K562 (cell line): ENCODE data around the gene RFC2. TPM values are rescaled to one million over a fixed set of nuclear protein-coding genes. Genes with fewer than 3 reads are reported as not detected.

Experiments used
- ARNT ChIP-seq, 2 experiments: fragments of 450-650 bp; IDR thresholded peaks; 2 replicates each; pipeline ENCODE4 v1.6.1; 2016; ENCODE audit warnings: mild to moderate bottlenecking in 1 of 2
- CCAR2 ChIP-seq: fragments of 200-400 bp; formaldehyde crosslinking; IDR thresholded peaks from 2 replicates; pipeline ENCODE4 v1.6.1; 2017; ENCODE audit warnings: mild to moderate bottlenecking, low read depth, low read length
- DACH1 ChIP-seq: fragments of 450-650 bp; IDR thresholded peaks from 2 replicates; pipeline ENCODE4 v1.6.1; 2018; ENCODE audit not compliant: partially characterized antibody
- KAT8 ChIP-seq: fragments of 450-650 bp; IDR thresholded peaks from 2 replicates; pipeline ENCODE4 v1.6.1; 2016; ENCODE audit warnings: low read depth, mild to moderate bottlenecking
- MED1 ChIP-seq: sonication (generic); formaldehyde crosslinking; IDR thresholded peaks from 2 replicates; pipeline ENCODE4 v1.8.1; 2023; ENCODE audit warnings: missing genetic modification reagents, borderline replicate concordance
- MEF2A ChIP-seq: IDR thresholded peaks from 2 replicates; pipeline ENCODE4 v1.6.1; 2011; ENCODE audit warnings: low read depth, mild to moderate bottlenecking, low read length, moderate library complexity; ENCODE audit not compliant: control insufficient read depth
- MXI1 ChIP-seq: IDR thresholded peaks from 2 replicates; pipeline ENCODE4 v1.6.1; 2011; ENCODE audit warnings: low read depth, mild to moderate bottlenecking, improper control_type of control experiment, low read length
- PML ChIP-seq: IDR thresholded peaks from 2 replicates; pipeline ENCODE4 v1.6.1; 2012; ENCODE audit warnings: low read length, inconsistent platforms
- SRSF1 ChIP-seq: fragments of 200-400 bp; formaldehyde crosslinking; IDR thresholded peaks from 2 replicates; pipeline ENCODE4 v1.6.1; 2017; ENCODE audit warnings: mild to moderate bottlenecking, low read depth, low read length, moderate library complexity
- ZKSCAN1 ChIP-seq: fragments of 150-350 bp; IDR thresholded peaks from 2 replicates; pipeline ENCODE4 v1.6.1; 2016; ENCODE audit warnings: low read depth, low read length
- ZNF165 ChIP-seq: fragments of 250-450 bp; sonication (Bioruptor Pico); IDR thresholded peaks from 2 replicates; pipeline ENCODE4 v1.4.0; 2020; ENCODE audit warnings: borderline replicate concordance
- ZNF316 ChIP-seq: fragments of 450-650 bp; IDR thresholded peaks from 2 replicates; pipeline ENCODE4 v1.6.1; 2016
- polyA plus RNA-seq, 8 experiments: library from polyadenylated mRNA; depleted of rRNA in 4 of 8; stranded (reverse) in 5 of 8; unstranded in 3 of 8; fragments of >200 nt; fragmentation: Nextera tagmentation in 2 of 8; fragmentation: Illumina TruSeq in 1 of 8; extraction: Ambion mirVana in 2 of 8; extraction: Trizol in 1 of 8; gene quantifications; 2 replicates each; pipeline versions ENCODE4 v1.2.1 to v1.2.3, GENCODE V29; 2011 to 2014; ENCODE audit warnings: inconsistent platforms in 1 of 8, missing spikeins in 1 of 8
- total RNA-seq, 7 experiments: library from RNA; depleted of rRNA in 6 of 7; stranded (reverse); fragments of >200 nt in 6 of 7; fragmentation: Illumina TruSeq in 2 of 7; extraction: Trizol in 2 of 7; gene quantifications; 2 replicates each; pipeline versions ENCODE4 v1.2.1 to v1.2.3, GENCODE V29; 2011 to 2021; ENCODE audit warnings: low replicate concordance in 1 of 7
- TF ChIP-seq, protein P1 (sequence below), 2 experiments: fragments of 450-650 bp in 1 of 2; IDR thresholded peaks; 2 replicates each; pipeline ENCODE4 v1.6.1; 2011 to 2017; ENCODE audit warnings: low read depth in 2 of 2, antibody characterized with exemption in 1 of 2, borderline replicate concordance in 1 of 2, low read length in 1 of 2, mild to moderate bottlenecking in 1 of 2, mixed read lengths in 1 of 2; ENCODE audit not compliant: control insufficient read depth in 1 of 2
- TF ChIP-seq, protein P2 (sequence below): sonication (generic); formaldehyde crosslinking; IDR thresholded peaks from 2 replicates; pipeline ENCODE4 v1.8.0; 2022; ENCODE audit warnings: missing genetic modification reagents, mild to moderate bottlenecking, moderate library complexity, borderline replicate concordance

The RFC2 gene
- total and polyA plus RNA-seq, 9 of the 15 experiments (the other 6 are each of a cell fraction or from before 2014, with no cell fraction given) = 32.5 to 161 (median 102) TPM

DNA sequence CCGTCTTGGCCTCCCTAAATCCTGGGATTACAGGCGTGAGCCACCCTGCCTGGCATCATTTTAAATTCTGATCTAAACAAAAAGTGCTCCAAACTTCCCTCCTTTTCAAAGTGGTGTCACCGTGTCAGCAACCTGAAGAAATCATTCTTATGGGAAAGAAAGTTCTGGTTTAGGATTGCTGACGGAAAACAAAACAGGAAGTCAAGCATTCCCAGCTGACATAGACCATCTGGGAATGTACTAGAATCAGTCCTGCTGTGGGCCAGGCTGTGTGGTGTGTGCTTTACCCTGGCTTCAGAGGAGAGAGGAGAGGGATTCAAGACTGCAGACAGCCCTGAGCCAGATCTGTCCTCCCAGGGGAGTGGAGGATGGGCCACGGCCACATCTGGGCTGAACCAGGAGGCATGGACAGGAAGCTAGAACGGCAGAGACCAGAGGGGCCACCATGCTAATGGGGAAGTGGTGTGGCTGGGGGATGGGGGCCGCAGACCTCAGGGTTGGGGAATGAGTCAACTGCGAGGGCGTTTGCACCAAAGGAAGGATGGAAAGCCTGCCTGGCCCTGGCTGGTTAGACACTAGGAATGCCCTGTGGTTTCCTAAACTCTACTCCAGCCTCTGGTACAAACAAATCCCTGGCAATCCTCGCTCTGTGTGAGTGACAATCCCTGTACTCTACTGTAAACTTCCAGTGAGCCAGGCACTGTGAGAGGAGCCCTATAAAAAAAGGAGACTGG lies 18.3 kb upstream of the RFC2 start (continued):
- TF ChIP-seq, protein P1, sequence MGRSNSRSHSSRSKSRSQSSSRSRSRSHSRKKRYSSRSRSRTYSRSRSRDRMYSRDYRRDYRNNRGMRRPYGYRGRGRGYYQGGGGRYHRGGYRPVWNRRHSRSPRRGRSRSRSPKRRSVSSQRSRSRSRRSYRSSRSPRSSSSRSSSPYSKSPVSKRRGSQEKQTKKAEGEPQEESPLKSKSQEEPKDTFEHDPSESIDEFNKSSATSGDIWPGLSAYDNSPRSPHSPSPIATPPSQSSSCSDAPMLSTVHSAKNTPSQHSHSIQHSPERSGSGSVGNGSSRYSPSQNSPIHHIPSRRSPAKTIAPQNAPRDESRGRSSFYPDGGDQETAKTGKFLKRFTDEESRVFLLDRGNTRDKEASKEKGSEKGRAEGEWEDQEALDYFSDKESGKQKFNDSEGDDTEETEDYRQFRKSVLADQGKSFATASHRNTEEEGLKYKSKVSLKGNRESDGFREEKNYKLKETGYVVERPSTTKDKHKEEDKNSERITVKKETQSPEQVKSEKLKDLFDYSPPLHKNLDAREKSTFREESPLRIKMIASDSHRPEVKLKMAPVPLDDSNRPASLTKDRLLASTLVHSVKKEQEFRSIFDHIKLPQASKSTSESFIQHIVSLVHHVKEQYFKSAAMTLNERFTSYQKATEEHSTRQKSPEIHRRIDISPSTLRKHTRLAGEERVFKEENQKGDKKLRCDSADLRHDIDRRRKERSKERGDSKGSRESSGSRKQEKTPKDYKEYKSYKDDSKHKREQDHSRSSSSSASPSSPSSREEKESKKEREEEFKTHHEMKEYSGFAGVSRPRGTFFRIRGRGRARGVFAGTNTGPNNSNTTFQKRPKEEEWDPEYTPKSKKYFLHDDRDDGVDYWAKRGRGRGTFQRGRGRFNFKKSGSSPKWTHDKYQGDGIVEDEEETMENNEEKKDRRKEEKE (IDR thresholded peaks at IDR 0.05; ENCODE audit: borderline replicate concordance in 1 of 2, control insufficient read depth in 1 of 2, low read depth in 2 of 2, low read length in 1 of 2) = peak in 1 of 2 experiments; percentile 38; a peak in 1 of 4 replicates
- no peak for TF ChIP-seq KAT8
- TF ChIP-seq, protein P2, sequence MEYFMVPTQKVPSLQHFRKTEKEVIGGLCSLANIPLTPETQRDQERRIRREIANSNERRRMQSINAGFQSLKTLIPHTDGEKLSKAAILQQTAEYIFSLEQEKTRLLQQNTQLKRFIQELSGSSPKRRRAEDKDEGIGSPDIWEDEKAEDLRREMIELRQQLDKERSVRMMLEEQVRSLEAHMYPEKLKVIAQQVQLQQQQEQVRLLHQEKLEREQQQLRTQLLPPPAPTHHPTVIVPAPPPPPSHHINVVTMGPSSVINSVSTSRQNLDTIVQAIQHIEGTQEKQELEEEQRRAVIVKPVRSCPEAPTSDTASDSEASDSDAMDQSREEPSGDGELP (CRISPR knock-in tag) = peak; percentile 76
- no peak for TF ChIP-seq CCAR2
- TF ChIP-seq ZNF316 = no peak
- TF ChIP-seq DACH1 = no peak
- no peak for TF ChIP-seq MED1 (CRISPR knock-in tag)
- TF ChIP-seq SRSF1 = no peak
- TF ChIP-seq MXI1 = no peak
- TF ChIP-seq ZKSCAN1 = peak; percentile 50; the same call in 1 of the 2 replicates
- no peak for TF ChIP-seq ZNF165 (CRISPR knock-in tag)
- TF ChIP-seq MEF2A = no peak
- TF ChIP-seq PML = no peak
- 0 out of 4 replicates have a peak, but pooled peaks of 1 of the 2 experiments have one; percentile 57 for TF ChIP-seq ARNT (IDR thresholded peaks at IDR 0.05)
